GM12878 (cell line): Measurements from ENCODE around the gene NPAS4. TPM values are rescaled to one million over a fixed set of nuclear protein-coding genes. Genes with fewer than 3 reads are reported as not detected.

Experiments
- ATAC-seq: fragments of 200-7000 bp; cut with Tn5 transposase; 3 replicates; pipeline ENCODE4 v1.9.1; 2020; ENCODE audit warnings: mild to moderate bottlenecking, moderate library complexity
- BruUV-seq: library from RNA; stranded (reverse); fragments of 400-500 nt; replicated peaks from 2 replicates; lab custom pipeline; 2021; lab: Mats Ljungman, UMichigan
- CTCF ChIA-PET: fragments of 300-600 bp; sonication (Branson Sonifier 250); formaldehyde crosslinking; extraction: SDS; loops from one replicate; lab custom pipeline; 2021; ENCODE audit warnings: inconsistent platforms; lab: Yijun Ruan, JAX
- POLR2A ChIA-PET: fragments of 350-600 bp; formaldehyde crosslinking; extraction: SDS; loops from one replicate; lab custom pipeline; 2021; ENCODE audit warnings: inconsistent platforms; lab: Charles Lee
- RAD21 ChIA-PET: fragments of 300-600 bp; sonication (Branson Sonifier 250); formaldehyde crosslinking; loops from one replicate; lab custom pipeline; 2023; ENCODE audit warnings: antibody characterized with exemption; ENCODE audit not compliant: unreplicated experiment; lab: Charles Lee
- SMC1A ChIA-PET: fragments of 300-600 bp; sonication (Branson Sonifier 250); formaldehyde crosslinking; loops from one replicate; lab custom pipeline; 2023; ENCODE audit not compliant: unreplicated experiment, uncharacterized antibody; lab: Charles Lee
- DNase-seq: peaks from one replicate; pipeline ENCODE4 v3.0.0-alpha.2; 2011; ENCODE audit warnings: low read depth, low spot score
- FAIRE-seq: peaks from 3 replicates; lab custom pipeline; 2011; peaks lifted over from hg19 to GRCh38; lab: Jason Lieb, UNC
- H2AFZ ChIP-seq: 2 replicates; pipeline ENCODE4 v1.6.0; 2011; ENCODE audit warnings: low read depth, low read length, control low read depth; ENCODE audit not compliant: control insufficient read depth
- H3K27ac ChIP-seq: 2 replicates; pipeline ENCODE4 v1.5.1; 2011; ENCODE audit warnings: control low read depth; ENCODE audit not compliant: control insufficient read depth, insufficient read depth
- H3K27me3 ChIP-seq, 2 experiments: replicated peaks in 1 of 2; 2 replicates each; pipeline versions ENCODE4 v1.6.0 to v1.6.1; 2011; ENCODE audit warnings: low read length in 1 of 2; ENCODE audit not compliant: control insufficient read depth in 2 of 2, insufficient read depth in 2 of 2
- H3K36me3 ChIP-seq, 2 experiments: 2 replicates each; pipeline ENCODE4 v1.5.1; 2011; ENCODE audit warnings: low read length in 1 of 2; ENCODE audit not compliant: control insufficient read depth in 2 of 2, insufficient read depth in 2 of 2
- H3K4me1 ChIP-seq: 2 replicates; pipeline ENCODE4 v1.6.1; 2011; ENCODE audit warnings: mild to moderate bottlenecking, low read length, moderate library complexity, mixed read lengths; ENCODE audit not compliant: control insufficient read depth, insufficient read depth
- H3K4me2 ChIP-seq: 2 replicates; pipeline ENCODE4 v1.6.0; 2011; ENCODE audit warnings: control low read depth; ENCODE audit not compliant: control insufficient read depth, insufficient read depth
- H3K4me3 ChIP-seq: fragments of 200-600 bp; sonication (generic); 2 replicates; pipeline ENCODE4 v1.5.1; 2016
- H3K79me2 ChIP-seq: 2 replicates; pipeline ENCODE4 v1.6.0; 2011; ENCODE audit warnings: low read length; ENCODE audit not compliant: control insufficient read depth, insufficient read depth
- H3K9ac ChIP-seq: 2 replicates; pipeline ENCODE4 v1.8.0; 2011; ENCODE audit warnings: low read length, control low read depth, mixed read lengths; ENCODE audit not compliant: control insufficient read depth, insufficient read depth
- H3K9me3 ChIP-seq: replicated peaks from 3 replicates; pipeline ENCODE4 v1.5.1; 2011; ENCODE audit warnings: mild to moderate bottlenecking, low read length; ENCODE audit not compliant: control insufficient read depth, insufficient read depth
- H4K20me1 ChIP-seq: 2 replicates; pipeline ENCODE4 v1.6.0; 2011; ENCODE audit not compliant: control insufficient read depth, insufficient read depth
- BCL3 ChIP-seq: IDR thresholded peaks from 2 replicates; pipeline ENCODE4 v1.6.1; 2011; ENCODE audit warnings: borderline replicate concordance, low read depth, mild to moderate bottlenecking, moderate library complexity, low read length; ENCODE audit not compliant: insufficient read depth, poor library complexity, severe bottlenecking
- BMI1 ChIP-seq: fragments of 450-650 bp; IDR thresholded peaks from 2 replicates; pipeline ENCODE4 v1.6.1; 2016; ENCODE audit warnings: mild to moderate bottlenecking, moderate library complexity, borderline replicate concordance
- EGR1 ChIP-seq, 2 experiments: IDR thresholded peaks; 1 replicate in 1 of 2; 2 replicates in 1 of 2; pipeline ENCODE4 v1.6.1; 2011 to 2012; ENCODE audit warnings: low read depth in 2 of 2, low read length in 2 of 2, borderline replicate concordance in 1 of 2, mild to moderate bottlenecking in 1 of 2, moderate library complexity in 1 of 2
- RELB ChIP-seq: fragments of 450-650 bp; IDR thresholded peaks from 2 replicates; pipeline ENCODE4 v1.6.1; 2017; ENCODE audit warnings: low read depth, mild to moderate bottlenecking, moderate library complexity
- SREBF2 ChIP-seq: IDR thresholded peaks from 2 replicates; pipeline ENCODE4 v1.6.1; 2012; ENCODE audit warnings: mild to moderate bottlenecking, low read length
- TAF1 ChIP-seq: IDR thresholded peaks from 2 replicates; pipeline ENCODE4 v1.6.1; 2011; ENCODE audit warnings: mild to moderate bottlenecking, low read depth, low read length, borderline replicate concordance
- TBL1XR1 ChIP-seq: IDR thresholded peaks from 2 replicates; pipeline ENCODE4 v1.6.1; 2012; ENCODE audit warnings: low read depth, low read length, improper control_type of control experiment
- ZNF207 ChIP-seq: fragments of 450-650 bp; IDR thresholded peaks from 2 replicates; pipeline ENCODE4 v1.6.1; 2014; ENCODE audit warnings: antibody characterized with exemption, mild to moderate bottlenecking, borderline replicate concordance
- WGBS: methylation state at CpG from one replicate; pipeline ENCODE4 v1.1.6; 2016; ENCODE audit warnings: low lambda C conversion rate; ENCODE audit not compliant: insufficient replicate concordance, insufficient coverage; ENCODE audit errors: missing lambda C conversion rate; 5-methylcytosine and 5-hydroxymethylcytosine counted together
- in situ Hi-C: fragments of 300-500 bp; cut with MboI; formaldehyde crosslinking; loops from 9 replicates; pipeline ENCODE4 v1.14.3; 2018; ENCODE audit warnings: mixed read lengths
- intact Hi-C: fragments of 100-400 bp; cut with micrococcal nuclease; formaldehyde crosslinking; loops from one replicate; pipeline ENCODE4 v1.14.2; 2022; ENCODE audit not compliant: unreplicated experiment
- polyA plus RNA-seq, 11 experiments: library from polyadenylated mRNA; depleted of rRNA in 4 of 11; unstranded in 6 of 11; stranded (reverse) in 5 of 11; fragments of >200 nt; fragmentation: Nextera tagmentation in 4 of 11; fragmentation: Illumina TruSeq in 1 of 11; extraction: Ambion mirVana in 4 of 11; extraction: Trizol in 1 of 11; gene quantifications; 1 replicate in 1 of 11; 2 replicates in 10 of 11; pipeline versions ENCODE4 v1.2.1 to v1.2.3, GENCODE V29; 2011 to 2016; ENCODE audit warnings: inconsistent platforms in 2 of 11, missing spikeins in 2 of 11, low read depth in 1 of 11
- total RNA-seq, 4 experiments: library from RNA; depleted of rRNA in 3 of 4; stranded (reverse); fragments of >200 nt in 3 of 4; fragmentation: Illumina TruSeq in 1 of 4; extraction: Trizol in 1 of 4; gene quantifications; 2 replicates each; pipeline versions ENCODE4 v1.2.1 to v1.2.3, GENCODE V29; 2013 to 2021

The NPAS4 gene
- total and polyA plus RNA-seq, 10 of the 15 experiments (the other 5 are each of a cell fraction or from before 2014, with no cell fraction given) = 0.03 to 0.18 (median 0.06) TPM; not detected in 7

- FAIRE-seq = no peak
- 17% methylated on average over 11 of the region's 11 CpGs for WGBS
These were observed 3.8 kb upstream of the NPAS4 start for GRCh38 chr11:66417000-66417399.

More at GRCh38 chr11:66417000-66417399, 3.8 kb upstream of the NPAS4 start:
- H3K27ac ChIP-seq = no peak overlapping the region
- no peak overlapping the region for H3K9ac ChIP-seq
- H3K79me2 ChIP-seq = no peaks in the 10 kb centered on the region
- H3K36me3 ChIP-seq = no peaks in the 10 kb centered on the region
- H3K27me3 ChIP-seq = peaks cover 0 to 8% of the 10 kb centered on the region in 2 experiments; a peak in 2 of 4 replicates
- H4K20me1 ChIP-seq = peaks cover 4% of the 10 kb centered on the region; the same call in 1 of the 2 replicates
- peaks cover 3% of the 10 kb centered on the region; the same call in 1 of the 2 replicates for H3K4me1 ChIP-seq
- H3K9me3 ChIP-seq = no peaks in the 10 kb centered on the region; the same call in 2 of the 3 replicates
- POLR2A ChIA-PET = no interaction called here
- DNase-seq (no peak), ATAC-seq (no peak)
- CTCF ChIA-PET = interaction anchor here (0.5 to 2.0 kb wide), 9 partner anchors 14 to 505 kb away, joined by 3 to 18 read pairs (median 4); partner anchors contain the start of genes DPP3 and MRPL11
- intact Hi-C loops (no loop called here), in situ Hi-C loops (no loop called here)
- RAD21 ChIA-PET = interaction anchor here (1.6 kb wide), 1 partner anchor 128 kb away, joined by 6 read pairs; the partner anchor contains the start of gene YIF1A
- no TSS peak for BruUV-seq
- no peak overlapping the region for H3K4me3 ChIP-seq
- SMC1A ChIA-PET = interaction anchor here (0.7 to 1.5 kb wide), 2 partner anchors 8 to 10 kb away, joined by 3 to 5 read pairs; no protein-coding TSS in a partner anchor
- H2AFZ ChIP-seq = no peak overlapping the region
- H3K4me2 ChIP-seq = no peak overlapping the region
- TF ChIP-seq EGR1 (IDR thresholded peaks at IDR 0.05; ENCODE audit: borderline replicate concordance in 1 of 2, low read depth in 2 of 2, low read length in 2 of 2) = peak in 1 of 2 experiments; percentile 58; a peak in 1 of 3 replicates
- no peak for TF ChIP-seq TBL1XR1
- no peak for TF ChIP-seq TAF1
- TF ChIP-seq BMI1 = peak; percentile 72; the same call in 1 of the 2 replicates
- no peak for TF ChIP-seq ZNF207
- TF ChIP-seq RELB = no peak
- no peak for TF ChIP-seq SREBF2
- TF ChIP-seq BCL3 = no peak
